Metanephros (tissue), 1 donor: ENCODE results near the gene ZNF503. TPM values are rescaled to one million over a fixed set of nuclear protein-coding genes. Genes with fewer than 3 reads are reported as not detected.

Experiments used
- total RNA-seq: library from RNA; depleted of rRNA; stranded (reverse); fragments of >200 nt; gene quantifications from one replicate; pipeline ENCODE4 v1.2.3, GENCODE V29; 2014

The ZNF503 gene, protein sequence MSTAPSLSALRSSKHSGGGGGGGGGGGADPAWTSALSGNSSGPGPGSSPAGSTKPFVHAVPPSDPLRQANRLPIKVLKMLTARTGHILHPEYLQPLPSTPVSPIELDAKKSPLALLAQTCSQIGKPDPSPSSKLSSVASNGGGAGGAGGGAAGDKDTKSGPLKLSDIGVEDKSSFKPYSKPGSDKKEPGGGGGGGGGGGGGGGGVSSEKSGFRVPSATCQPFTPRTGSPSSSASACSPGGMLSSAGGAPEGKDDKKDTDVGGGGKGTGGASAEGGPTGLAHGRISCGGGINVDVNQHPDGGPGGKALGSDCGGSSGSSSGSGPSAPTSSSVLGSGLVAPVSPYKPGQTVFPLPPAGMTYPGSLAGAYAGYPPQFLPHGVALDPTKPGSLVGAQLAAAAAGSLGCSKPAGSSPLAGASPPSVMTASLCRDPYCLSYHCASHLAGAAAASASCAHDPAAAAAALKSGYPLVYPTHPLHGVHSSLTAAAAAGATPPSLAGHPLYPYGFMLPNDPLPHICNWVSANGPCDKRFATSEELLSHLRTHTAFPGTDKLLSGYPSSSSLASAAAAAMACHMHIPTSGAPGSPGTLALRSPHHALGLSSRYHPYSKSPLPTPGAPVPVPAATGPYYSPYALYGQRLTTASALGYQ
- 72.3 TPM for total RNA-seq

DNA sequence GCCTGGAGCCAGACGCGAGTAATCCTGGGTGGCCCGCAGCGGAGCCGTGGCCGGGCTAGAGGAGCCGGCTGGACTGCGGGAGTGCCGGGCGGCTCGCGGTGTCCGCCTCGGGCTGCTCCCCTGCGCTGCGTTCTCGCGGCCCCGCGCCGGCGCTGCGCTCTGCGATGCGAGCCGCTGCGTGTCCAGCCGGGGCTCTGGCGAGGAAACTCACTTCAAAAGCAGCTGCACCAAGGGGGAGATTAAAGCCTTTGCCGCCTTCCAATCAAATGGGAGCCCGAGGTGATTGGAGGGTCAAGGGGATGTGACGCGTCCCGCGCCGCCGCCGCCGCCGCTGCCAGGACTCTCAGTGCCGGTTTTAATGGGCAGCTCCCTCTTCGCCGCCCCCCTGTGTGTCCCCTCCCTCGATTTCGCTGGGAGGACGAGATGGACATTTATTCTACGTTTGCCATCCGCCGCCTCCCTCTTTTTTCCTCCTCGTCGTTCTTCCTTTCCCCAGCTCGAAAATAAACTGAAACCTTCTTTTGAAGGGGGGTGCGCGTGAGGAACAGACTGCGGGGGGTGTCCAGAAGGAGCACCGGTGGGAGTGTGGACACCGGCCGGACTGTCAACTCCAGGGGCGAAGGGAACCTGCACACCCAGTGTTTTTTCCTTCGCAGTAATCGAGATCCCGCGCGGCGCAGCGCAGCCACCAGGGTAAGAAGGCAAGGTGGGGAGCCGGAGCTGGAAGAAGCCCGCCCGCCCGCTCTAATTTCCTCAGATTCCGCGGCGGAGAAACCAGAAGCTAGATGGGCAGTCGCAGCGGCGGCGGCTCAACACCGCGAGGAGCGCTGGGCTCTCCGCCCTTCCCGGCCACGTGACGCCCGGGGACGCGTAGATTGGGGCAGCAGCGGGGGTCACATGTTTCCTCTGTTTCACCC is at the start of gene ZNF503:
Gene ZNF503, minus strand, starts transcription at position 196 of the 917 bp plus-strand sequence. CDS start 345 bp downstream, outside the sequence.

DNA sequence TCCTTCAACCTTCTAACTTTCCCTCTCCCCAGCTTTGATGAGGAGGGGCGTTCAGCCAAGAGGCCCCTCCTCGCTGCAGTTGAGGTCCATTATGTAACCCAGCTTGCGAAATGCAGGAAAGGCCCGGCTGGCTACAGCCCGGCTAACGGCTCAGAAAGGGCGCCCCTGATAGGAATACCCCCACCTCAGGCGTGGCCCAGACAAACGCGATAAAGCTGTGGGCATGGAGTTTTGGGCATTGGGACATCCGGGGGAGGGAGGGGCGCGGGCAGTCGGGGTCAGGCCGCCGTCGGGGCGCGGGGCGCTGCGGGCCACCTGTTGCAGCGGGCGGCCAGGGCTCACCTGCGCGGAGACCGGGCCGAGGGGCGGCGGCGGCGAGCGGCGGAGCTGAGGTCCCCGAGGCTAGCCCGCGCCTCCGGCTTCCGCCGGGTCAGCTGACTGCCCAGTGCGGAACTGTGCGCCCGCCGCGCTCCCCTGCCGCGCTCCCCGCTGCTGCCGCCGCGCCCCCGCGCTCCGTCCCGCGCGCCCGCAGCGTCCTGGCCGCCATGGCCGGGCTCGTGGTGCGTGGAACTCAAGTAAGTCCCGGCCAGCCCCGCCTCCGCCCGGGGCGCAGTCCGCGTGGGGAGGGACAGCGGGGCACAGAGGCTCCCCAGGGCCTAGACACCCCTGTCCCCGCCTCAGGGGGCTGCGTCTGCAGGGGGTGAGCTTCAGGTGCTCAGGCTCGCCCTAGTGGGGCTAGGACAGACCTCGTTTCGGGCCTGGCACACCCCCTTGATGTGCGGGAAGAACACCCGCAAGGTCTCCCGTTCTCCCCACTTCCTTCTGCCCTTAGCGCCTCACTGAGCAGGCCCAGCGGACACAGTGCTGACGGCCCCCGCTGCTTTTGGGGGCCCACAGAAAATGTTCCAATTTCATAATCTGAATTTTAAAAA is 29.9 kb upstream of the ZNF503 start, which contains the start of gene LRMDA:
Gene LRMDA, plus strand, starts transcription at position 445 of the 932 bp plus-strand sequence.

Other genes starting within 250 kb of the ZNF503 start
- gene VDAC2, start 191.0 kb downstream of the ZNF503 start, total RNA-seq = 144 TPM
- 16.8 TPM for gene COMTD1, start 165.8 kb downstream of the ZNF503 start, total RNA-seq
- 22.6 TPM for gene LRMDA, start 29.9 kb upstream of the ZNF503 start, total RNA-seq